GM04504 (cell line): ENCODE data around the gene PPA1.
"Not testable (repeated sequence)": the region's sequence is repeated elsewhere in the genome, so short reads cannot be mapped to it uniquely, and the experiment has no call there.

Source experiments
- DNase-seq: peaks from one replicate; pipeline ENCODE4 v3.0.0-alpha.2; 2012; ENCODE audit warnings: low read depth

Gene PPA1

DNA sequence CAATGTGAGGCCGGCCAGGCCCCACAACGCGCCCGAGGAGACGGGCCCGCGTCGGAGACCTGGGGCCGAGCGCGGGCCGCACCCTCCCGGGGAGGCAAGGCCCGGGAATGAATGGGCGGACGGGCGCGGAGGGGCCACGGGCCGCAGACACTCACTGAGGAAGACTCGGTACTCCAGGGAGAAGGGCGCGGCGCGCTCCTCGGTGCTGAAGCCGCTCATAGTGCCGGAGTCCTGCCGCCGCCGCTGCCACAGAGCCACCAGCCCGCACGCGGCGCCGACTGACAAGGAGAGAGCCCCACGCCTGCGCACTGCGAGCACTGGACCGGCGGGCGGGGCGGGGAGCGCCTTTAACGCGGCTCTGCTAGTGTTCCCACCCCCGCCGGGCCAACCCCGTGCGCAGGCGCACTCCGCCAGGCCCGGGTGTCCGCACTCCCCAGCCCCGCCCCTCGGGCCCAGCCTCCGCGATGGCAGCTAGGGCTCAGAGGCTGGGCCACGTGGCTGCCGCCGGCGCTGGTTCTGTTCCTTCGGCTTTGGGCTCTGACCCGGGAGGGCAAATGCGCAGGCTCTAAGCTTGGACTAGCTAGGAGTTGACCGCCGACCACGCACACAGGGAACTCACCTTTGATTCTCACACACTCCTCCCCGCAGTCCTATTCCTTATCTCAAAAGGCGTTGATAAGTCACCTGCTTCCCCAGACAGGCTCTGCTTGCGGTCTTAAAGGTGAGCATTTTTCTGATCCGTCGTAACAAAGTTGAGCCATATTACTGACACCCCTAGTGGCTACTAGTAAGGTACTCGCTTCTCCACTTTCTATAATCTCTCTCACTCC lies at the start of gene PPA1:
Gene PPA1 (minus strand): TSS at position 321 of the 830 bp plus-strand sequence. CDS start 102 bp downstream, at position 219.
- peak; percentile 92 for DNase-seq

DNA sequence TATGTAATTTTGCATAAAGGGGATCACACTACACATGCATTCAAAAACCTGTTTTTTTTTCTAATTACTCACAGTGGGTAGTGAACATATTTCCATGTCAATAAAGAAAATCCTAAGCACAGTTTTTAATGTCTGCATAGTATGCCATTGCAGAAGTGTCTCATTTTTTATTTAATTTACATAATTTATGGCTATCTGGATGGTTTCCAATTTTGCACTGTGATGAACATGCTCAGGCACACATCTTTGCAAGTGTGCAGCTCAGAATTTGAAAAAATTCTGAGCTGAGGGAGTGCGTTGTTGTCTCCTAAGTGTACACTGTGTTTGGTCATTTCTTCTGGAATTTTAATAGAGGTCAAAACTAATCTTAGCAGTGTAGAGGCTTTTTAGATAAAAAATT lies 48.4 kb upstream of the PPA1 start:
- DNase-seq: no peak

DNA sequence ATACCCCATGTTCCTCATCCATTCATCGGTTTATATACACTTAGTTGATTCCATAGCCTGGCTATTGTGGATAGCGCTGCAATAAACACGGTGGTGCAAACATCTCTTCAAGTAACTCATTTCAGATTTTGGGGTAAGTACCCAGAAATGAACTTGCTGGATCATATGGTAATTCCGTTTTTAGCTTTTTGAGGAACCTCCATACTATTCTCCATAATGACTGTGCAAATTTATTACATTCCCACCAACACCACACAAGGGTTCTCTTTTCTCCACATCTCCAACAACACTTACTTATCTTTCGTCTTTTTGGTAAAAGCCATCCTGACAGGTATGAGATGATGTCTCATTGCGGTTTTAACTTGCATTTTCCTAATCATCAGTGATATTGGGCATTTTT lies 46.9 kb upstream of the PPA1 start:
- DNase-seq: no peak

DNA sequence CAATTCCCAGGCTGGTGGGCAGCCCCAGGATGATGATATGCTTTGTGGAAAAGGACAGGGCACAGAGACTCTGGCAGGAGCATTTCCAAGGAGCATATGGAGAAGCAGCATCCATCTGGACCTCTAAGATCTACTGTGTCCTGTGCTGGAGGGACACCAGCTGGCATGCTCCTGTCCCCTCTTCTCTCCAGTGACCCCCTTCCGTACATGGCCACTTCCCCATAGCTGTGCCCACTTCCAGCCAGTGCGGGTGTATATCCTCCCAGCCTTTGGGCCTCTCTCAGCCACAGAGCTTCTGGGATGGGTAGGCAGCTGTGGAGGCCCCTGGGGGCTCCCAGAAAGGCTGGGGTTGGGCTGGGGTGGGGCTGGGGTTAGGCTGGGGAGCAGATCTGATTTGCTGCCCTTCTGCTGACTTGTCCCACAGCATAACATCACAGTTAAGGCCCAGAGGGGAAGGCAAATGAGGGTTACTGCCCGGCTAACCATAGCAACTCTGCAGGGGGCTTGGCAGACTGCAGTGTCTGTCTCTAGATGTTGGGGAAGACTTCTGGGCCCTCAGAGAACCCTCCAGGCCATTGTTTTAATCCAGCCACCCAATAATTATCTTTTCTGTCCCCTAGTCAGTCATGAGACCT lies 44.3 kb upstream of the PPA1 start:
- DNase-seq: no peak

DNA sequence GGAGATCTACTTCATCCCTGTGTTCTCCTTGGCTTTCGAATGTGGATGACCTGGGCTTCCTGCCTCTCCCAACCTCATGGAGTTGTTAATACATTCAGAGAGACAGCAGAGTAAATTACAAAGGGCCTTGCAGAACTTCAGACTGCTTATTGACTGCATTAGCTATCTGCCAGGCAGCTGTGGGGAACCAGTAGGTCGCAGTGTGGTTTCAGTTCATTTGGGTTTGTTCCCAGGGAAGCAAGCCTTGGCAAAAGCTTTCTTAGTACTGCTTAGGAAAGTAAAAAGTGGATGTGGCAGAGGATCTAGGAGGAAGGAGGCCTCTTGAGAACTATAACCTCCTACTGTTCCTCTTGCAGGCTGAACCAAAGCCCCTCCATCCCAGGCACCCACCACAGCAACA lies 41.4 kb upstream of the PPA1 start:
- DNase-seq: no peak

DNA sequence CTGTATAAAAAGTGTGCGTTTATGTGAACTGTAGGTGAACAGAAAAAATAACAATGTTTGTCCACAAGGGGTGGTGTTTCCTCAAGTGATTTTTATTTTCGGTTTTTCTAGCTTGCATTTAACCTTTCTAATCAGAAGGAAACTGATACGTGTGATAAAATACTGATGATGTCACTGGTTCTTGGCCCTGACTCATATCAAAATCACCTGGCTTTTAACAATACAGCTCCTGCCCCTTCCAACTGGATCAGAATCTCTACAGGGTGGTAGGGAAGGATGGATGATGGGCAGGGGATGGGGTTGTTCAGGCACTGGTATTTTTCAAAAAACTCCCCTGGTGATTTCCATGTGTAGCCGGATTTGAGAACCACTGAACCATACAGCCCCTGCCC lies 39.7 kb upstream of the PPA1 start:
- no peak for DNase-seq

DNA sequence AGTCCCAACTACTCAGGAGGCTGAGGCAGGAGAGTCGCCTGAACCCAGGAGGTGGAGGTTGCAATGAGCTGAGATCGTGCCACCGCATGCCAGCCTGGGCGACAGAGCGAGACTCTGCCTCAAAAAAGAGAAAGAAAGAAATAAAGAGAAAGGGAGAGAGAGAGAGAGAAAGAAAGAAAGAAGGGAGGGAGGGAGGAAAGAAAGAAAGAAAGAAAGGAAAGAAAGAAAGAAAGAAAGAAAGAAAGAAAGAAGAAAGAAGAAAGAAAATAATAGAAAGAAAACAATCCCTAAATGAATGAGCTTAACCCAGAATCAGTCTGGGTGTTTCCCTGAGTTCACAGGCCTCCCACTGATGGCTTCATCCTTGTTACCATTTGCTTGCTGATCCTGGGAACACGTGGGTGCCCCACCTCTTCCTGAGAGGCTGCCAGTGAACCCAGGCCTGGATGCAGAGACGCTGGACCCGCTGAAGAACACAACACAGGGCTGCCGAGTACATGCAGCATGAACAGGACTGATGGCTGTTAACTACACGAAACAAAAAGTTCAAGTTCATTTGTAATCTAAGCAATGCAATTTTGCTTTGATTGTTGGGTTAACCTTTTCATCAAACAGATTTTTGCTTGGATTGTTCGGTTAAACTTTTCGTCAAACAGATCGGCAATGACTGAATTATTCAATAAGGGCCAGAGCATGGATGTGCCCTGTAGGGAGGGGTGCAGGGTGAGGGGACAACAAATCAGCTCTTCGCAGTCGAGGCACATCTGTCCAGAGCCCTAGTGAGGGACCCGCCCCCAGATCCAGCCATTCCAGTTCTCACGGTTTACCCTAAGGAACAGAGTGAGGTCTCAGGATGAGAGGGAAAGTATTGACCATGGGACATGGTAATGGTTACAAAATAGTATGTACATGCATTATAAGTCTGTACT lies 39.0 kb upstream of the PPA1 start:
- no peak for DNase-seq

DNA sequence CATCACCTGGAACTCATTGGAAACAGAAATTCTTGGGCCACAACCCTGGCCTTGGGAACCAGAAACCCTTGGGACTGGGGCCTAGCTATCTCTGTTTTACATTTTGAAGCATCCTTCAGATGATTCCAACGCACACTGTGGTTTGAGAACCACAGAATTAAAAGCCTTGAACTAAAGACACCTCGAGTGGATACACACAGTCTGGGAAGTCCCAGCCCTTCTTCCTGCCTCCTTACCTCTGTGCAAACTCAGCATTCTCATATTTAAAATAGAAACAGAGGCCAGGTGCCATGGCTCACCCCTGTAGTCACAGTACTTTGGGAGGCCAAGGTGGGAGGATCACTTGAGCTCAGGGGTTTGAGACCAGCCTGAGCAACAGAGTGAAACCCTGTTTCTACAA lies 37.7 kb upstream of the PPA1 start:
- no peak for DNase-seq

DNA sequence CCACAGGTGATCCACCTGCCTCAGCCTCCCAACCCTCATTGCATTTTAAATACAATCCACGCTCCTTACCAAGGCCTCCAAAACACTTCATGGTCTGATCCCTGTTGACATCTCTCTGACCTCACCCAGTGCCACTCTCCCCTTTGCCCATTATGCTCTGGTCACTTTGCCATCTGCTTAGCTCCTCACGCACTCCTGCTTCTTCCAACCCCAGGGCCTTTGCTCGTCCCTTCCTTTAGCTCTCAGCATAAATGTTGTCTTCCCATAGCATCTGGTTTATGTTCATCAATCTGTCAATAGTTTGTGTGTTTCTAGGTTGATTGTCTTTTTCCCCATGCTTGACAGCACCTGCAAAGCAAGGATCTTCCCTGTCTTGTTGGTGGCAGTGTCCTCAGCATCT lies 36.5 kb upstream of the PPA1 start:
- no peak for DNase-seq

DNA sequence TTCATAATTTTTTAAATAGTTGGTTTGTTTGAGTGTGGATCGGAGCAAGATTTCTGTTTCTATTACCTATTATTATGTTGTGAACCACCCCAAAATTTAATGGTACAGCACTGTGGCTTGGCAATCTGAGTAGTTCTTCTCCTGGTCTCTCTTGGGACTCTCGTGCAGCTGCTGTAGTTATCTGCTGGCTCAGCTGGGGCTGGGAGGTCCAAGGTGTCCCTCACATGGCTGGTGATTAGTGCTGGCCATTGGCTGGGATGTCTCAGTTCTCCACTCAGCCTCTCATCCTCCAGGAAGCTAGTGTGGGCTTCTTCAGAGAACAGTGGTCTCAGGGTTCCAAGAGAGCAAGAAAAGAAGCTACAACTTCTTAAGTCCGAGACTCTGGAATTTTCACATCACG lies 35.1 kb upstream of the PPA1 start:
- no peak for DNase-seq

DNA sequence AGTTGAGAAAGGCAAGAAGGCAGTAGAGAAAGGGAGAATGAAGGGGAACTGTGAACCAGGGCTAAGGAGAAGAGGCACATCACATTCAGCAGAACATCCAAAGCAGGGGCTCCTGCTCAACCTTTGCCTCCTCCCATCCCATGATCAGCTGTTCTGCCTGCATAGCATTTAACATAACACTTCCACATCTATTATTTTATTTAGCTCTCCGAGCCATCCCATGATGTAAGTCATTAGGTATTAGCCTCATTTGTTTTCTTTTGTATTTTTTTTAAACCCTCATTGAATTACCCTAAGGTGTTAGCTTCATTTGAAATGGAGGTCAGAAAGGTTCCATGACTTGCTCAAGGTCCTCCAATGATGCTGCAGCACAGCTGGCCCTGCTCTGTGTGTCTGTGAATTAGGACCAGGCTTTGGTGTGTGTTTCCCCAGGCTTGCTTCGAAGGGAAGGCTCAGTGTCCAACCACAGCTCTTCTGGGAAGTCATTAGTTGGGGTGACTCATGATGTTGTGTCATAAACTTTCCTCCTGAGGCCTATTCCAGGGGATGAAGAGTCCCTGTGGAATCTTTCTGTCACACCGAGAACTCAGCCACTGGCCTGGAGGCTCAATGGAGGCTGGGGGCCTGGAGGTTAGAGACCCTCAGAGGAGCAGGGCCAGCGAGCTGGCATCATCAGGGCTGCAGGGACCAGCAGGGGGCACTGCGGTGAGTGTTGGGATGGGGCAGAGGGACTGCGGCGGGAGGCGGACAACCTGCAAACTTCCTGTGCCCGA lies 34.1 kb upstream of the PPA1 start:
- DNase-seq: peak; percentile 96

DNA sequence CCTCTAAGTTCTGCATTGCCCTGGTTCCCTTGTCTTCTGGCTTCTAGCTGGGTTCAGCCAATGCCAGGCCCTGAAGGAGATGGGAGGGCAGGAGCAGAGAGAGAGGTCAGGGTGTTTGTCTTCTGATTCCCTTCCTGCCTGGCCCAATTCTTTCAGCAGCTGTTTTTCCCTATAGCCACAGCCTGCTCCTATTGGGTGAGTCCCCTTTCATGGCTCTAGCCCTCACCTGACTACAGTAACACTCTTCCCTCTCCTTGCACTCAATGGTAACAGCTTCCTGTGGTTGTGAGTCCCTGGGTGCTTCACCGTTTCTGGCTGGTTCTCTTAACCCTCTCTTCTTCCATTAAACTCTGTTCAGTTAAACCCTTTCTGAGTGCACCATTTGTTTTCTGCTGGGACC lies 33.5 kb upstream of the PPA1 start:
- no peak for DNase-seq

DNA sequence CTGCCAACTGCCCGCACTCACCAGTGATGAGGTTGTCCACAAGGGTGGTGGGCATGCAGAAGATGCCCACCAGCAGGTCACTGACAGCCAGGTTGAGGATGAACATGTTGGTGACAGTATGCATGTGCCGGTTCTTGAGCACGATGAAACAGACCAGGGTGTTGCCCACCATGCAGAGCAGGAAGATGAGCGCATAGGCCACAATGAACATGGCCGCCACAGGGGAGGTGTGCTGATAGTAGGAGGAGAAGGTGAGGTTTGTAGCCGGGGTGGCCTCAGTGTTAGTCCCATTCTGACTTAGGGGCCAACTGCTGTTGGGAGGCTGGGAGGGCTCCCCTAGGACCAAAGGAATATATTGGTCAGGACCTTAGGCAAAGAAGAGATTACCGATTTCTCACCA lies 32.8 kb upstream of the PPA1 start:
- DNase-seq: no peak

DNA sequence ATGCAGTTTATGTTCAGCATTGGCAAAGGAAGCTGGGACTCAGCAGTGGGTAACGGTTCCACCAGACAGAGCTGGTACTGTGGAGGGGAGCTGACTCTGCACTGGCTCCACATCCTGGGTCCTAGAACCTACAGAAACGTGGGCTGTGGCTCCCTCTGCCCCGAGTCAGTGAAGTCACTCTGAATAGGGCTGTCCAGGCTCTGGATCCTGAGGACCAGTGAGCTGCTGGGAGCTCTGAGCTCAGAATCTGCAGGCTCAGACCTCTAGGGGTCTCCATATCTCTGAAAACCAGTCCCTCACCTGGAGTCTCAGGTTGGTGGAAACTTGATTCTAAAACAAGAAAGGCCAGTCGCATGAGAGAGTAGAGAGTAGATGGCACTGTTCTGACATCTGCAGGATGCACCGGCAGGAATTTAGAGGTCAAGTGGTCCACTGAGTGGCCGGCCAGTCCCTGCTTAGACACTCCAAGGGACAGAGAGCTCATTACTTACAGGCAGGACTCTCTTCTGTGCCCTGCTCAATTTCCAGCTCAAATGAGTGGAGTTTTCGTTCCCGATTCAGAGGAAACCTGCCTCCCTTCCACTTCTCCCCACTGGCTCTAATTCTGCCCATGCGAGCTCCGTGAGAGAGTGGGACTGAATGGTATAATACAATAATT lies 31.9 kb upstream of the PPA1 start:
- DNase-seq: no peak

DNA sequence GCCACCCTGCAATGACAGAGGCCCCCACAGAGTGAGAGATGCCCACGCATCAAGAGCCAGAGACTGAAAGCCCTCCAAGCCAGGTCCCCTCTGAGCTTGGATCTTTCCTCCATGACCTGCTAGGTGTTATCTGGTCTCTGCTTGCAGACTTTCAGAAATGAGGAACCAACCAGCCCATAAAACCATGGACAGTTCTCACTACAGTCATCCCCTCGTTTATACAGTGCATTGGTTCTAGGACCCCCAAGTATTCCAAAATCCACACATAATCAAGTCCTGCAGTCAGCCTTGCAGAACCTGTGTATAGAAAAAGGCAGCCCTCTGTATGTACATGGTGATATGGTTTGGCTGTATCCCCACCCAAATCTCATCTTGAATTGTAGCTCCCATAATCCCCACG lies 27.5 kb upstream of the PPA1 start:
- DNase-seq: no peak

DNA sequence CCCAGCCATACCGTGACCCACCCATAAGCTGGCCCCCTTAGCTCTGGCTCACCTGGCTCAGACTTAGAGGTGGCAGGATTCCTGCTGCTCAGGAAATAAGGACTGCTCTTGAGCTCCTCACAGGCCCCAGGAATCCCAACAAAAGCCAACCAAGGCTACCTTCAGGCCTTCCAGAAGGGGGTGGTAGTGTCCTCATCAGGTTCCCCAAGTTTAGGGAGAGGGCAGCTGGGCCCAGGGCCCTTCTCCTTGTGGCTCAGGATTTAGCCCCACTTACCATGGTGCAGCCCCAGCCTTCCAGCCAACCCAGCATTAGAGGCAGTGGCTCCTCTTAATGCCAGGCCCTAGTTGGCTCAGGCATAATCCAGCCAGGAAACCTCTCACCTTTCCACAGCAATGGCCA lies 27.0 kb upstream of the PPA1 start:
- no peak for DNase-seq

DNA sequence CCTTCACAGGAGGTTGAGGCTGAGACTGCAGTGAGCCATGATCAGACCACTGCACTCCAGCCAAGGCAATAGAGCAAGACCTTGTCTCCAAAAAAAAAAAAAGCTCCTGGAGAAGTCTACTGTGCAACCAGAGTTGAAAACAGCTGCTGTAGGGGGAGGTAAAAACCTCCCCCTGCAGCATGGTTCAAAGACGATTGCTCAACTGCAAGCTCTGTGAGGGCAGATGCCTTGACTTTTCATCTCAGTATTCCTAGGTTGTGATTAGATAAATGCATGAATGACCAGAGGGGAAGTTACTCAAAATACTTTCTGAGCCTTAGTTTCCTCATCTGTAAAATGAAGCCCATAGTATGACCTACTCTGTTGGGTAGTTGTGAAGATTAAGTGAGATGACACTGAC lies 25.0 kb upstream of the PPA1 start:
- DNase-seq: no peak

DNA sequence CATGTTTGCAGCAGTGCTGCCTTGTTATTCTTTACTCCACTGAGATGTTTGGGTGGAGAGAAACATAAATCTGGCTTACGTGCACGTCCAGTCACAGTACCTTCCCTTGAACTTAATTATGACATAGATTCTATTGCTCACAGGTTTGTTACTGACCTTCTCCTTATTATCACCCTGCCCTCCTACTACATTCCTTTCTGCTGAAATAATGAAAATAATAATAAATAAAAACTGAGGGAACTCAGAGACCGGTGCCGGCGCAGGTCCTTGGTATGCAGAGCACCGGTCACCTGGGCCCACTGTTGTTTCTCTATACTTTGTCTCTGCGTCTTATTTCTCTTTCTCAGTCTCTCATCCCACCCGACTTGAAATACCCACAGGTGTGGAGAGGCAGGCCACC lies 24.6 kb upstream of the PPA1 start:
- DNase-seq: not testable (repeated sequence)

DNA sequence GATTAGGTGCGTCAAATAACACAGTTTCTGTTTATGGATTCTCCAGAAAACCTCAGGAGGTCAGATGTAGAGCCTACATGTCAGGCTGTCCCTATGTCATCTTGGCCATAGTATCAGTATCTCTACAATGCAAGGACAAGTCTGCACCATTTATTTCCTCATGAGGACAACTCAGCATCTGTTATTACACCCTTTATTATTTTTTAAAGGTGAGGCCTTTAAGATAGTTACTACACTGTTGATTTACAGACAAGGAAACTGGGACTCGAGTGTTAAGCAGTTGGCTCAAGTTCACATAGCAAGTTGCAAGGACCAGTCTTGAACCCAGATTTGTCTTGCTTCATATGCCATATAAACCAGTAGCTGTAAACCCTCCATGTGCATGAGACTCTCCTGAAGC lies 23.2 kb upstream of the PPA1 start:
- DNase-seq: no peak

DNA sequence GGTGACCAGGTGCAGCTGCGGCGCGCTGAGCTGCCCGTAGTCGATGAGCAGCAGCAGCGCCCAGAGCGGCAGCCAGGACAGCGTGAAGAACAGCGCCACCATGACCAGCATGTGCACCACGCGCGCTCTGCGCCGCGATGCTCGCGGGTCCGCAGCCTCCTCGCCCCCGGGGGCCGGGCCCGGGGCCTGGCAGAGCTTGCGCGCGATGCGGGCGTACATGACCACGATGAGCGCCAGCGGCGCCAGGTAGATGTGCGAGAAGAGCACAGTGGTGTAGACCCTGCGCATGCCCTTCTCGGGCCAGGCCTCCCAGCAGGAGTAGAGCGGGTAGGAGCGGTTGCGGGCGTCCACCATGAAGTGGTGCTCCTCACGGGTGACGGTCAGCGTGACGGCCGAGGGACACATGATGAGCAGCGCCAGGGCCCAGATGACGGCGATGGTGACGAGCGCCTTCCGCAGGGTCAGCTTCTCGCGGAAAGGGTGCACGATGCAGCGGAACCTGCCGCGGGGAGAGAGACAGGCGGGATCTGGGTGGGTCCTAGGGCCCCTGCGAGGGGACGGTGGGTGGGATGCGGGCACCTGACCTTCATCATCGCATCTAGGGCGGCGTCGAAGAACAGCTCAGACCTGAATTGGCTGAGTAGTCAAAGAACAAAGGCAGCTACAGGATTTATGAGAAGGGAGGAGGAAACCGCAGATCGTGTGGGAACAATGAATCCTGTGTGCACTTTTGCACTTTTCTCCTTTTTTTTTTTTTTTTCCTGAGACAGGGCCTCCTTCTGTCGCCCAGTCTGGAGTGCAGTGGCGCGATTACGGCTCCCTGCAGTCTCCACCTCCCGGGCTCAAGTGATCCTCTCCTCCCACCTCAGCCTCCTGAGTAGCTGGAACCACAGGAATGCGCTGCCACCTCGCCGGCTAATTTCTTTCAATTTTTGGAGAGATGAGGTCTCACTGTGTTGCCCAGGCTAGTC lies 22.4 kb upstream of the PPA1 start:
- no peak for DNase-seq
